HG02870 (cell line): ENCODE data around the gene ADCY2.

Experiments used
- ATAC-seq: cut with Tn5 transposase; IDR thresholded peaks from one replicate; pipeline ENCODE4 v1.9.1; 2021; ENCODE audit warnings: mild to moderate bottlenecking, moderate library complexity; ENCODE audit not compliant: unreplicated experiment

ADCY2 gene

GRCh38 chr5:7395947-7396712 is at the start of gene ADCY2:
TSS of gene ADCY2 (plus strand) at chr5:7396138. CDS start at chr5:7396297, 159 bp downstream.
- no peak for ATAC-seq

GRCh38 chr5:7347377-7347776 is 48.6 kb upstream of the ADCY2 start:
- ATAC-seq: no peak

- ATAC-seq: no peak
Observed at GRCh38 chr5:7348168-7348854, 47.6 kb upstream of the ADCY2 start.

GRCh38 chr5:7361593-7361992 is 34.3 kb upstream of the ADCY2 start:
- no peak for ATAC-seq

GRCh38 chr5:7363067-7363677 is 32.8 kb upstream of the ADCY2 start:
- no peak for ATAC-seq

- ATAC-seq: no peak
Observed at GRCh38 chr5:7364226-7364875, 31.6 kb upstream of the ADCY2 start.

GRCh38 chr5:7367780-7368179 is 28.2 kb upstream of the ADCY2 start:
- no peak for ATAC-seq

GRCh38 chr5:7372399-7372798 is 23.5 kb upstream of the ADCY2 start:
- no peak for ATAC-seq

- no peak for ATAC-seq
Observed at GRCh38 chr5:7374186-7374585, 21.8 kb upstream of the ADCY2 start.

GRCh38 chr5:7375457-7375856 is 20.5 kb upstream of the ADCY2 start:
- no peak for ATAC-seq

- no peak for ATAC-seq
Observed at GRCh38 chr5:7376871-7377270, 19.1 kb upstream of the ADCY2 start.

- ATAC-seq: no peak
Observed at GRCh38 chr5:7377761-7378160, 18.2 kb upstream of the ADCY2 start.

- no peak for ATAC-seq
Observed at GRCh38 chr5:7382588-7382987, 13.3 kb upstream of the ADCY2 start.

- ATAC-seq: no peak
Observed at GRCh38 chr5:7385681-7386080, 10.3 kb upstream of the ADCY2 start.

GRCh38 chr5:7388553-7388952 is 7.4 kb upstream of the ADCY2 start:
- ATAC-seq: no peak

GRCh38 chr5:7391215-7391614 is 4.7 kb upstream of the ADCY2 start:
- no peak for ATAC-seq

GRCh38 chr5:7391814-7392692 is 3.9 kb upstream of the ADCY2 start:
- no peak for ATAC-seq

- no peak for ATAC-seq
Observed at GRCh38 chr5:7392693-7393024, 3.3 kb upstream of the ADCY2 start.

- no peak for ATAC-seq
Observed at GRCh38 chr5:7393921-7394799, 1.8 kb upstream of the ADCY2 start.
